ENCODE results near the gene DHX32. TPM values are rescaled to one million over a fixed set of nuclear protein-coding genes. Genes with fewer than 3 reads are reported as not detected.
"Not testable (repeated sequence)": the region's sequence is repeated elsewhere in the genome, so short reads cannot be mapped to it uniquely, and the experiment has no call there.

DHX32 gene
- total RNA-seq, 1 donor from 2014 or later = 53.4 TPM

- Histone ChIP-seq H3K36me3 (no peaks in the 10 kb centered on the region), H3K27ac (no peak overlapping the region), H4K20me1 (ENCODE audit: low read depth) (no peaks in the 10 kb centered on the region), H3K9me3 (ENCODE audit: low read depth) (no peaks in the 10 kb centered on the region), H3F3A (ENCODE audit: low read depth) (no peaks in the 10 kb centered on the region), H3K4me3 (no peak overlapping the region), H2AFZ (replicated peaks) (no peak overlapping the region), H3K9ac (no peak overlapping the region), H3K27me3 (no peaks in the 10 kb centered on the region), H3K4me2 (no peak overlapping the region), H3K4me1 (no peaks in the 10 kb centered on the region), H3K79me2 (ENCODE audit: low read depth) (no peaks in the 10 kb centered on the region)
- peaks cover 3% of the 10 kb centered on the region for H3K9me3 Mint-ChIP-seq
- H3K36me3 Mint-ChIP-seq = no peaks in the 10 kb centered on the region
- TF ChIP-seq EZH2phosphoT487 (IDR thresholded peaks at IDR 0.05) (no peak), CTCF (IDR thresholded peaks at IDR 0.05) (no peak), EZH2 (IDR thresholded peaks at IDR 0.05) (no peak)
- no peak for DNase-seq (ENCODE audit: low spot score)
- no peaks in the 10 kb centered on the region for H3K4me1 Mint-ChIP-seq
- H3K4me3 Mint-ChIP-seq = no peak overlapping the region
- no peak overlapping the region for H3K27ac Mint-ChIP-seq
- H3K27me3 Mint-ChIP-seq (ENCODE audit: insufficient read depth, low read depth) = peaks cover 9% of the 10 kb centered on the region
Measured at GRCh38 chr10:125916977-125917376, 35.9 kb upstream of the DHX32 start.

GRCh38 chr10:125913277-125913676 lies 32.2 kb upstream of the DHX32 start:
- H3K36me3 Mint-ChIP-seq; H4K20me1 ChIP-seq (ENCODE audit: low read depth); H3K4me1 ChIP-seq; H3K4me1 Mint-ChIP-seq; H3K4me2 ChIP-seq; H3K9me3 Mint-ChIP-seq; H3K4me3 Mint-ChIP-seq; H2AFZ ChIP-seq (replicated peaks); H3K79me2 ChIP-seq (ENCODE audit: low read depth); H3K9me3 ChIP-seq (ENCODE audit: low read depth); H3K9ac ChIP-seq; H3K27me3 Mint-ChIP-seq (ENCODE audit: insufficient read depth, low read depth); H3F3A ChIP-seq (ENCODE audit: low read depth); H3K27me3 ChIP-seq; DNase-seq (ENCODE audit: low spot score); H3K27ac Mint-ChIP-seq; H3K4me3 ChIP-seq; H3K36me3 ChIP-seq; H3K27ac ChIP-seq: not testable (repeated sequence)

GRCh38 chr10:125911990-125912389 lies 30.9 kb upstream of the DHX32 start:
- Histone ChIP-seq H3K9me3 (ENCODE audit: low read depth) (peaks cover 4% of the 10 kb centered on the region), H3K79me2 (ENCODE audit: low read depth) (no peaks in the 10 kb centered on the region), H3K27ac (no peak overlapping the region), H4K20me1 (ENCODE audit: low read depth) (no peaks in the 10 kb centered on the region), H3F3A (ENCODE audit: low read depth) (no peaks in the 10 kb centered on the region), H3K4me2 (no peak overlapping the region), H2AFZ (replicated peaks) (no peak overlapping the region), H3K36me3 (no peaks in the 10 kb centered on the region), H3K4me3 (no peak overlapping the region), H3K4me1 (no peaks in the 10 kb centered on the region), H3K27me3 (no peaks in the 10 kb centered on the region), H3K9ac (no peak overlapping the region)
- H3K27me3 Mint-ChIP-seq (ENCODE audit: insufficient read depth, low read depth) = peaks cover 4% of the 10 kb centered on the region
- no peak overlapping the region for H3K4me3 Mint-ChIP-seq
- H3K4me1 Mint-ChIP-seq = no peaks in the 10 kb centered on the region
- peaks cover 2% of the 10 kb centered on the region for H3K36me3 Mint-ChIP-seq
- peaks cover 2% of the 10 kb centered on the region for H3K9me3 Mint-ChIP-seq
- no peak for DNase-seq (ENCODE audit: low spot score)
- H3K27ac Mint-ChIP-seq = no peak overlapping the region
- no peak for TF ChIP-seq CTCF (IDR thresholded peaks at IDR 0.05)
- no peak for TF ChIP-seq EZH2 (IDR thresholded peaks at IDR 0.05)
- TF ChIP-seq EZH2phosphoT487 (IDR thresholded peaks at IDR 0.05) = no peak

- Mint-ChIP-seq H3K9me3 (peaks cover 2% of the 10 kb centered on the region), H3K4me3 (no peak overlapping the region), H3K4me1 (no peaks in the 10 kb centered on the region), H3K36me3 (peaks cover 4% of the 10 kb centered on the region), H3K27ac (no peak overlapping the region), H3K27me3 (ENCODE audit: insufficient read depth, low read depth) (peaks cover 4% of the 10 kb centered on the region)
- Histone ChIP-seq H2AFZ (replicated peaks) (no peak overlapping the region), H3K36me3 (no peaks in the 10 kb centered on the region), H3K9ac (no peak overlapping the region), H3K4me1 (no peaks in the 10 kb centered on the region), H3K27me3 (no peaks in the 10 kb centered on the region), H3K9me3 (ENCODE audit: low read depth) (peaks cover 4% of the 10 kb centered on the region), H3F3A (ENCODE audit: low read depth) (no peaks in the 10 kb centered on the region), H4K20me1 (ENCODE audit: low read depth) (no peaks in the 10 kb centered on the region), H3K4me3 (no peak overlapping the region), H3K4me2 (no peak overlapping the region), H3K27ac (no peak overlapping the region), H3K79me2 (ENCODE audit: low read depth) (no peaks in the 10 kb centered on the region)
- TF ChIP-seq EZH2 (IDR thresholded peaks at IDR 0.05) (no peak), CTCF (IDR thresholded peaks at IDR 0.05) (no peak)
- DNase-seq (ENCODE audit: low spot score) = no peak
Measured at GRCh38 chr10:125911145-125911544, 30.1 kb upstream of the DHX32 start.

- not testable (repeated sequence) for H3K4me2 ChIP-seq; H3K4me1 Mint-ChIP-seq; H3K79me2 ChIP-seq (ENCODE audit: low read depth); H3K9me3 Mint-ChIP-seq; DNase-seq (ENCODE audit: low spot score); H4K20me1 ChIP-seq (ENCODE audit: low read depth); H3K27ac Mint-ChIP-seq; H3F3A ChIP-seq (ENCODE audit: low read depth); H3K4me1 ChIP-seq; H2AFZ ChIP-seq (replicated peaks); H3K27ac ChIP-seq; H3K4me3 Mint-ChIP-seq; H3K9ac ChIP-seq; H3K4me3 ChIP-seq; H3K9me3 ChIP-seq (ENCODE audit: low read depth); H3K27me3 Mint-ChIP-seq (ENCODE audit: insufficient read depth, low read depth); H3K36me3 Mint-ChIP-seq; H3K27me3 ChIP-seq; H3K36me3 ChIP-seq
Measured at GRCh38 chr10:125909491-125909890, 28.4 kb upstream of the DHX32 start.

GRCh38 chr10:125908813-125909212 lies 27.7 kb upstream of the DHX32 start:
- not testable (repeated sequence) for H3K27ac ChIP-seq; H3K36me3 Mint-ChIP-seq; H3K9ac ChIP-seq; H4K20me1 ChIP-seq (ENCODE audit: low read depth); H3K4me2 ChIP-seq; H3K4me1 ChIP-seq; H2AFZ ChIP-seq (replicated peaks); DNase-seq (ENCODE audit: low spot score); H3K36me3 ChIP-seq; H3K27me3 Mint-ChIP-seq (ENCODE audit: insufficient read depth, low read depth); H3K9me3 ChIP-seq (ENCODE audit: low read depth); H3K79me2 ChIP-seq (ENCODE audit: low read depth); H3K4me3 Mint-ChIP-seq; H3F3A ChIP-seq (ENCODE audit: low read depth); H3K4me3 ChIP-seq; H3K9me3 Mint-ChIP-seq; H3K27ac Mint-ChIP-seq; H3K27me3 ChIP-seq; H3K4me1 Mint-ChIP-seq
